Measurements from ENCODE around the gene LIMA1. TPM values are rescaled to one million over a fixed set of nuclear protein-coding genes. Genes with fewer than 3 reads are reported as not detected.

Gene LIMA1
- total RNA-seq, 1 donor from 2014 or later, result 24.3 TPM

Small RNA genes lying within 50 kb of the gene (microRNA-seq; reads per million reads assigned to microRNA genes)
- not detected for gene MIR1293

Other genes with a start within 250 kb of the LIMA1 start
- 0.30 TPM for gene ASIC1, start 225.9 kb downstream of the LIMA1 start, total RNA-seq
- gene SMARCD1, start 198.2 kb downstream of the LIMA1 start, total RNA-seq, result 20.5 TPM
- gene GPD1, start 179.5 kb downstream of the LIMA1 start, total RNA-seq, result 5.1 TPM
- 152 TPM for gene COX14, start 171.3 kb downstream of the LIMA1 start, total RNA-seq
- gene CERS5, start 116.2 kb downstream of the LIMA1 start, total RNA-seq, result 18.9 TPM
- gene FAM186A, start 113.1 kb upstream of the LIMA1 start, total RNA-seq, result not detected
- 61.9 TPM for gene LARP4, start 117.4 kb upstream of the LIMA1 start, total RNA-seq
- gene DIP2B, start 221.5 kb upstream of the LIMA1 start, total RNA-seq, result 16.5 TPM